Stimulated activated CD4-positive, alpha-beta T cell treated with anti-CD3 and anti-CD28 coated beads, Interleukin-4, amount 100 ng/mL, for 4 hours (primary cell): ENCODE data around the gene OBSCN.

Source experiments
- DNase-seq, 2 experiments: peaks; one replicate each; pipeline ENCODE4 v3.0.0-alpha.2; 2020

The OBSCN gene

DNA sequence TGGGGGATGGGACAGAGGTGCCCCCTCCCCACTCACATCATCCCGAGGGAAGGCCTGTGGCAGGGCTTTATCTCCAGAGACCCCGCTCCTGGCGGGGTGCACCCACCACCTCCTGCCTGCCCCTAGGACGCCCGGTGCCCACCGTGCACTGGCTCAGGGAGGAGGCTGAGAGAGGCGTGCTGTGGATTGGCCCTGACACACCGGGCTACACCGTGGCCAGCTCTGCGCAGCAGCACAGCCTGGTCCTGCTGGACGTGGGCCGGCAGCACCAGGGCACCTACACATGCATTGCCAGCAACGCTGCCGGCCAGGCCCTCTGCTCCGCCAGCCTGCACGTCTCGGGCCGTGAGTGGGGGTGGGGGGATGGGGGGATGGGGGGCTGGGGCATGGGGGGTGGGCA is 127.1 kb downstream of the OBSCN start:
- no peak for DNase-seq

DNA sequence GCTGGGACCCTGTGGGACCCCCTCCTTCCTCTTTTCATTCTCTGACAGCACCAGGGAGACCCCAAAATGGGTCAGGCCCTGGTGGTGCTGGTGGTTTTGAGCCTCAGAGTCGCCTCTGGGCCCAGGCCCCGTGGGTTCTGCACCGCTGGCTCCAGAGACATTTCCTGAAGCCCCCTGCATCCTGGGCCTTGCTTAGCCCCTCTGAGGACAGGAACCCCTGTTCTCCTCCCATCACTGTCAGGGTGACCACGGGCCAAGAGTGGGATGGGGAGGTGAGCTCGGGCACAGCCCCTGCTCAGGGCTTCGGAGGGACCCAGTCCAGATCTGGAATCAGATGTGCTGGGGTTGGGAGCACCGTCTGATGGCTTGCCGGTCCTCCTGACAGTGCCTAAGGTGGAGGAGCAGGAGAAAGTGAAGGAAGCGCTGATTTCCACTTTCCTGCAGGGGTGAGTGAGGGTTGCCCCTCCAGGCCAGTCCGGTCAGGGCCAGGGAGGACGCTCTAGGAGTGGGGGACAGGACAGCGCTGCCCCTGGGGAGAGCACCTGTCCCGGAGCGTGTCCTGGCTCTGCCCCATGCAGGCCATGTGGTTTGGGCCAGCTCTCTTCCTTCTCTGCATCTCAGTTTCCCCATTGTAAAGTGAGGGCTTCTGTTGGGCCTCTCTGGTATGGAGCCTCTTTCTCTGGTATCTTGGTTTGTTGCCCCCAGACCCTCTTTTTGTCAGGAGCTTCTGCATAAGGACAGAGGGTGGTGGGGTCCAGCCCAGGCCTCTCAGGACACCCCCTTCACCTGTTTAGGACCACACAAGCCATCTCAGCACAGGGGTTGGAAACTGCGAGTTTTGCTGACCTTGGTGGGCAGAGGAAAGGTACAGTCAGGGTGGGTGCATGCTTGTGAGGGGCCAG is 127.8 kb downstream of the OBSCN start:
- DNase-seq: no peak

DNA sequence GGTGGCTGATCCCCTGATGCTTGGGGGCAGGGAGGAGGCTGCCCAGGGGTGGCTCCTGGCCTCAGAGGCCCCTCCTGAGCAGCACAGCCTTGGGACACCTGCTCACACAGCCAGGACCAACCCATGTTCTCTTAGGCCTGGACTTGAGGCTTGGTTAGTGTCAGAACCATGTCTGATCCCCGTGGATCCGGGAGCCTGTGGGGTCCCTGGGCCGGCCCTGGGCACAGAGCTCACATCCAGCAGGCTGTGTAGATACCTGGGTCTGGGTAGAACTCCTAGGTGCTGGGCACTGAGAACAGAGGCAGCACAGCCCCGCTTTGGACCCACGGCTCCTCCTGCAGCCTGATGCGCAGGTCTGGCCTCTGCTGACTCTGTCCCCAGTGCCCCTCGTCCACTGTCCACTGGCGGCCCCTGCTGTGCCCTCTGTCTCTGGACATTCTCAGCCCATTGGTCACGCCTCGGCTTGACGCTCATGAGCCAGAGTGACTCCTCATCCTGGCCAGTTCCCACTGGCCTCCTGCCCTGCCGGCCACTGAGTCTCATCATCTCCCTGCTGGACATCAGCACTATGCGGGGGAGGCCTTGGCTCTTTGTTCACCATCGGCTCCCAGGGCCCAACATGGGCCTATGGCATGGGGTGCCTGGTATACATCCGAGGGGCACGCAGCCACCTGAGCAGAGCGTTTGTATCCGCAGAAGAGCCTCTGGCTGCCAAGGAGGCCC is 128.6 kb downstream of the OBSCN start:
- DNase-seq: no peak

DNA sequence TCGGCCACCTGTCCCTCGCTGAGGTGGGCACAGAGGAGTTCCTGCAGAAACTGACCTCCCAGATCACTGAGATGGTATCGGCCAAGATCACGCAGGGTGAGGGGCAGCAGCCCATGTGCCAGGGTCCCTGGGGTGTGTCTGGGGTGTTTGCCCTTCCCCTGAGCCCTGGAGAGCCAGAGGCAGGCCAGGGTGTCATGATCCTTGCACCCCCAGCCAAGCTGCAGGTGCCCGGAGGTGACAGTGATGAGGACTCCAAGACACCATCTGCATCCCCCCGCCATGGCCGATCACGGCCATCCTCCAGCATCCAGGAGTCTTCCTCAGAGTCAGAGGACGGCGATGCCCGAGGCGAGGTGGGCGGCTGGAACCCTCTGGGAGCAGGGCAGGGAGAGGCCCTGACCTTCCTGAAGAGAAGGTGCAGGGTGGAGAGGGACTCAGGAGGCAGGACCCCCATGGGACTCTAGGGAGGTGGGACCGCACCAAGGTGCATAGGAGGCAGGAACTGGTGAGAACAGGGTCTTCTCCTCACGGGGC is 129.3 kb downstream of the OBSCN start:
- no peak for DNase-seq

DNA sequence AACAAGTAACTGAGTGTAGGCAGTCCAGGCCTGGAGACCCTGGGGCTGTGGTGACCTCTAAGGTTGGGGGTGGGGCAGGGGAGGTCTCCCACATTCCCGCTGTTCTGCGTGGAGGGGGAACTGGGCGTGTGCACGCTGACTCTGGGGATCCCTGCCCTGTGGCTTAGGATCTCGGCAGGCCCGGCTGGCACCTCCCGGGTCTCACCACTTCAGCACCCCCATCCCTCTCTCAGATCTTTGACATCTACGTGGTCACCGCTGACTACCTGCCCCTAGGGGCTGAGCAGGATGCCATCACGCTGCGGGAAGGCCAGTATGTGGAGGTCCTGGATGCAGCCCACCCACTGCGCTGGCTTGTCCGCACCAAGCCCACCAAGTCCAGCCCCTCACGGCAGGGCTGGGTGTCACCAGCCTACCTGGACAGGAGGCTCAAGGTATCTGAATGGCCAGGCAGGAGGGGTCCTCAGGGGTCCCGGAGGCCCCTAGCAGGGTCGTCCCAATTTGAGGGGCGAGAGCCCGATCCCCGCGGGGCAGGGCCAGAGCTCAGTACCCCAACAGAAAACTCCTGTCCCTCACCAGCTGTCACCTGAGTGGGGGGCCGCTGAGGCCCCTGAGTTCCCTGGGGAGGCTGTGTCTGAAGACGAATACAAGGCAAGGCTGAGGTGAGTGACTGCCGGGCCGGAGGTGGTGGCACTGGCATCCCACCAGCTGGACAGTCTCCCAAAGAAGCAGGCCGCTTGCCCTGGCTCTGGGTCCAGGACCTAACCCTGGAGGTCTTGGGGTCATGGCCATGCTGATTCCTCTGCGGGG is 130.1 kb downstream of the OBSCN start:
- DNase-seq: no peak

DNA sequence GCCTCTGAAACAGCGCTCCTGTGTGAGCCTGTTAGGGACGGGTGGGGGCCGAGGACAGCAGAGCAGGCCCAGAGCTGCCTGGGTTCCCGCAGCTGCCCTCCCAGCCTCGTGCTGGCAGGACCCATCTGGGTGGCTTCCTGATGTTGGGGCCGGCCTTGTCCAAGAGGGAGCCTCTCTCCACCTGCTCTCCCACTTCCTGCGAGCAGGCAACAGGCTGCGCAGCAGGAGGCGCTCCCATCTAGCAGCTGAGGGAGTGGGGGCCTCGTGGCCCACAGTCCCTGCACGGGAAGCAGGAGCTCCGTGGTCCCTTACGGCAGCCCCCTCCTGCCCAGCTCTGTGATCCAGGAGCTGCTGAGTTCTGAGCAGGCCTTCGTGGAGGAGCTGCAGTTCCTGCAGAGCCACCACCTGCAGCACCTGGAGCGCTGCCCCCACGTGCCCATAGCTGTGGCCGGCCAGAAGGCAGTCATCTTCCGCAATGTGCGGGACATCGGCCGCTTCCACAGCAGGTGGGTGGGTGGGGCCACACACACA is 130.7 kb downstream of the OBSCN start:
- DNase-seq: no peak

DNA sequence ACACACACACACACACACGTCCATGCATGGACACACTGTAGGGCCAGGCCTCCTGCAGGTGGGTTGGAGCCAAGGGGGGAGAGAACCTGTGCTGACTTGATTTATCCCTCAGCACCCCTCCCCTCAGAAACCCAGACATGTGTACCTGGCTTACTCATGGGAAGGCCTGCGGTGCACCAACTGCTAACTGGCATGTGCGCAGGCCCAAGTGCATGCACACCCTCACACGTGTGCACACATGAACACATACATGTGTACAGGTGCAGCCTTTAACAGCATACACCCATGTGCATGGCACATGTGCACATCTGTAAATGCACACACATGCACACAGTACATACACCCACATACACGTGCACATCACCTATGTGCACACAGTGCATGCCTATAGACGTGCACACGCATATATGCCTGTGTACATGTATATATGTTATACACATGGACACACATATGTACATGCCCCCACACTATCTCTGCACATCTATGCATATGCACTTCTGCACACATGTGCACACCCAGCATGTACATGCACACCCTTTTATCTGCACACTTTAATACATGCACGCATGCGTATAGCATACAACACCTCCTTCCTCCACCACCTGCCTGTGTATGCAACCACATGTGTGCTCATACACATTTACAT is 131.3 kb downstream of the OBSCN start:
- DNase-seq: no peak

DNA sequence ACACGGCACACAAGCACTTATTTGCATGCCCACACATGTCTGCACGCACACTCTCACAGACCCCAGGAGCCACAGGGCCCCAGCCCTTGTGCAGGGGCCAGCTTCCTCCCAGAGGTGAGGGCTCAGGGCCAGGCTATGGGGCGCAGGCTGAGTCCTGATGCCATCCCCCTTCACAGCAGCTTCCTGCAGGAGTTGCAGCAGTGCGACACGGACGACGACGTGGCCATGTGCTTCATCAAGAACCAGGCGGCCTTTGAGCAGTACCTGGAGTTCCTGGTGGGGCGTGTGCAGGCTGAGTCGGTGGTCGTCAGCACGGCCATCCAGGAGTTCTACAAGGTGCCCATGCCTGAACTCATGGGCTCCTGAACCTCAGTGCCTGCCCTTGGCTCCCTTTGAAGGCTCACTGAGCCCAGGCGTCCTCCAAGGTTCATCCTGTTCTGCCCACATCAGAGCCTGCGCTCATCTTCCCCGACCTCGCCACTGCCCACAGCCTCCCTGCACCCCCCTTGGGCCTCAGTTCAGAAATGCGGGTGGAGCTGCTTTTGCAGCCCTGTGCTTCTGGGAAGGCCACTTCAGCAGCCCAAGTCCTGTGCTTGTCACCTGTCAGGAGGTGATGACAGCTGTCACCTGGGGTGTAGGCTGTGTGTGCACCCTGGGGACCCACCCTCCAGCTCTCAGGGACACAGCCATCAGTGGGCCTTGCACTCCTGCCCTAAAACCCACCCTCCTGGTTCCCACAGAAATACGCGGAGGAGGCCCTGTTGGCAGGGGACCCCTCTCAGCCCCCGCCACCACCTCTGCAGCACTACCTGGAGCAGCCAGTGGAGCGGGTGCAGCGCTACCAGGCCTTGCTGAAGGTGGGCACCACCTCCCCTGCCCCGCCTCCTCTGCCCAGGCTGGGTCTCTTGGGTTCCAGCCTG is 132.2 kb downstream of the OBSCN start:
- DNase-seq: no peak

DNA sequence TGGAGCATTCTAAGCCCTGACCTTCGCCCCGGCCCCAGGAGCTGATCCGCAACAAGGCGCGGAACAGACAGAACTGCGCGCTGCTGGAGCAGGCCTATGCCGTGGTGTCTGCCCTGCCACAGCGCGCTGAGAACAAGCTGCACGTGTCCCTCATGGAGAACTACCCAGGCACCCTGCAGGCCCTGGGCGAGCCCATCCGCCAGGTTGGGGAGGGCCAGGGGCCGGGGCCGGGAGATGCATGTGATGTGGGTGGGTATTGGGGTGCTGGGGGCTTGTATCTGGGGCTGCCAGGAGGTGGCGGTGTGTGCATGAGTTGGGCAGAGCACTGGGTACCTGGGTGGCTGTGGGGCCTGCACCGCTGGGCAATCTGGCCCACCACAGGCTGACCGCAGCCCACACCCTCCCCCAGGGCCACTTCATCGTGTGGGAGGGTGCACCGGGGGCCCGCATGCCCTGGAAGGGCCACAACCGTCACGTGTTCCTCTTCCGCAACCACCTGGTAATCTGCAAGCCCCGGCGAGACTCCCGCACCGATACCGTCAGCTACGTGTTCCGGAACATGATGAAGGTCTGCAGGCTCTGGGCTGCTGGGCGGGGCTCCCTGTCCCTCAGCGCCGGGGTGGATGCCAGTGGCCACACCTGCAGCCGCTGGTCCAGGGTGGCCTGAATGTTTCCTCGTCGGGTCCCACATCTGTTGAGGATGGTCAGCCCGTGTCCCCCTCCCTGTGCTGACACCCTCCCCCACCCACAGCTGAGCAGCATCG is 133.0 kb downstream of the OBSCN start:
- DNase-seq: no peak

DNA sequence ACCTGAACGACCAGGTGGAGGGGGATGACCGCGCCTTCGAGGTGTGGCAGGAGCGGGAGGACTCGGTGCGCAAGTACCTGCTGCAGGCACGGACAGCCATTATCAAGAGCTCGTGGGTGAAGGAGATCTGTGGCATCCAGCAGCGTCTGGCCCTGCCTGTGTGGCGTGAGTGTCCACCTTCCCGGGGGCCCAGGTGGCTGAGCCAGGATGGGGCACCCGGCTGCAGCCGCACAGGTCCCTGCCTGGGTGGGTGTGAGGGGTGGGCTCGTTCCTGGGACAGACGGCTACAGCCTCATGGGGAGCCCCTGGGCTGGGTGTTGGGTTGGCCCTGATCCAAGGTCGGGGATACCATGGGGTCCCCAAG is 133.6 kb downstream of the OBSCN start:
- DNase-seq: no peak

DNA sequence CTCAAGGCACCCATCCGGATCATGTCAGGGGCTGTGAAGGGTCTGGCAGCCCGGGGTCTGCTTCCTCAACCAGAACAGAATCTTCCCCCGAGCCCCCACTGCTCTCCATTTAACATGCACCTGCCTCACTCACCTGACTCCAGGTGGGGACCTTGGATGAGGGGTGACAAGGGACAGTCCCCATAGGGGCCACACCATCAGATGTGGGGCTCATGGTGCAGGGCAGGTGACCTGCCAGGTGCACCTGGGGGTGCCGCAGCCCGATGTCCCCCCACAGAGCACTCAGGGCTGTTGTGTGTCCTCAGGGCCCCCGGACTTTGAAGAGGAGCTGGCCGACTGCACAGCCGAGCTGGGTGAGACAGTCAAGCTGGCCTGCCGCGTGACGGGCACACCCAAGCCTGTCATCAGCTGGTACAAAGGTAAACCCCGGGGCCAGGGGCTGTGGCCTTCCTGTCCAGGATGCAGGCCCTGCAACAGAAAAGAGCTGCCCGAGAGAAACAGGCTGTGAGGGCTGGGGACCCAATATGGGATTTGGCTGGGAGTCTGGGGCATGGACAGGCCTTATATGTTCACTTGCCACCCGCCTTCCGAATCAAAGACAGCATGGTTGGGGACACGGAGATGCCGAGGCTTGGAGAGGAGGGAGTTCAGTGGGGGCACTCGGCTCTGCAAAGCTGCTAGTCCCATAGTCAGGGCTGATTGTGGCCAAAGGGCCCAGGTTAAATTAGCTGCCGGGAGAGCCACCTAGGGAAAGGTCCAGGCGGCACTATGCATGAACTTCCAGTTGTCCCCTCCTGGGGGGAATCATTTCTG is 134.2 kb downstream of the OBSCN start:
- DNase-seq: no peak

DNA sequence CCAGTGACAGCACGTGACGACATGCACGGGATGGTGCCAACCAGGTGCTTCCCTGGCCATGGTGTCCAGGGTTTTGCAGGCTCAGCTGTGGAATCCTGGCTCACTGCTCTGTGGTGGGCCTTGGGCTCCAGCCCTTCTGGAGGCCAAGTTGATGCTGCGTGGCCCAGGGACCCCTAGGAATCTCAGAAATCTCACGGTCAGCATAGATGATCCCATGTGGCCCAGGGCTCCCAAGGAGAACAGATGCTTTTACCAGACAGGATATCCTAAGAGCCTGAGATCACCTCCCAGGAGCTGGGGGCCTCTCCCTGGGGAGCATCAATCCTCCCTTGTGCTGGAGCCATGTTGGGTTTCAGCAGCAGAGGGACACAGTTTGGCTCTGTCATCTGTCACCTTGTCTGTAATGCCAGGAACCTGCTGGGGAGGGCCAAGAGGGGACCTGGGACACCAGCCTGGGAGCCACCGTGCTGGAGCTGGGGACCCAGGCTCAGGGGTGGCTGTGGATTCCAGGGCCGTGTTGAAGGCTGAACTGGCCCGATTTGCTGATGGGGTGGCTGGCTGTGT is 134.9 kb downstream of the OBSCN start:
- DNase-seq: no peak

DNA sequence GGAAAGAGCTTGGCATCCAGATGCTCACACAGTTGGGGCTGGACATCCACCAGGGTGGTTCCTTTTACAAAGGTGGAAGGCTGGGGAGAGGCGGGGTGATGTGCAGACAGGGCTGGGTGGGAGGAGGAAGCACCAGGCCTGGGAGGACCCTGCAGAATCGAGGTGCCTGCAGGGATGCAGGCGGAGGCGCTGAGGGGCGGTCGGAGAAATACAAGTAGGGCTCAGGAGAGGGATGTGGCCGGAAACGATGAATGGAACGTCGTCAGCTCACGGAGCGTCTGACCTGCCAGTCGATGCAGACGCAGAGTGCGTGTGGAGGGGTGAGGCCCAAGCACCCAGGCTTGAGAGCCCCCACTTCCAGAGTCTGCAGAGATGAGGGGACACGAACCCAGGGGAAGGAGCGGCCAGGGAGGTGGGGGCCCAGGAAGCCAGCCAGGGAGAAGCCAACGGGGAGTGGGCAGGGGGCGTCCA is 135.4 kb downstream of the OBSCN start:
- DNase-seq: no peak

DNA sequence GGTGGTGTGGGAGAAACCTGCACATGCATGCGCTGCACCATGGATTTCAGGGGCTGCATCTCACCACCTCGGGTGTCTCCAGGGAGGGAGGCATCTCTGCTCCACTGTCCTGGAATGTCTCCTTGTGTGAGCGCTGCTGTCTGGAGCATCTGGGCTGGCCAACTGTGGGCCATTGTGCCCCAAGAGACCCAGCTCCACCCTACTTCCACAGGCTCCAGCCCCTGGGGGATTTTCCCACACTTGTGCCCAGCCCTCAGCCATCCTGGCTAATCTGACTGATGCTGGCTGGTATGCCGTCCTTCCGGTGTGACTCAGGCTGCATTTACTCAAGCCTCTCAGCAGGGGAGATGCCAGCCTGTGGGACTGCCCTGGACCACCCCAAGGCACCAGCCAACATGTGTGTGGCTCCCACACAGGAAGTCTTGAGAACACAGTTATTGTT is 136.8 kb downstream of the OBSCN start:
- DNase-seq: no peak

DNA sequence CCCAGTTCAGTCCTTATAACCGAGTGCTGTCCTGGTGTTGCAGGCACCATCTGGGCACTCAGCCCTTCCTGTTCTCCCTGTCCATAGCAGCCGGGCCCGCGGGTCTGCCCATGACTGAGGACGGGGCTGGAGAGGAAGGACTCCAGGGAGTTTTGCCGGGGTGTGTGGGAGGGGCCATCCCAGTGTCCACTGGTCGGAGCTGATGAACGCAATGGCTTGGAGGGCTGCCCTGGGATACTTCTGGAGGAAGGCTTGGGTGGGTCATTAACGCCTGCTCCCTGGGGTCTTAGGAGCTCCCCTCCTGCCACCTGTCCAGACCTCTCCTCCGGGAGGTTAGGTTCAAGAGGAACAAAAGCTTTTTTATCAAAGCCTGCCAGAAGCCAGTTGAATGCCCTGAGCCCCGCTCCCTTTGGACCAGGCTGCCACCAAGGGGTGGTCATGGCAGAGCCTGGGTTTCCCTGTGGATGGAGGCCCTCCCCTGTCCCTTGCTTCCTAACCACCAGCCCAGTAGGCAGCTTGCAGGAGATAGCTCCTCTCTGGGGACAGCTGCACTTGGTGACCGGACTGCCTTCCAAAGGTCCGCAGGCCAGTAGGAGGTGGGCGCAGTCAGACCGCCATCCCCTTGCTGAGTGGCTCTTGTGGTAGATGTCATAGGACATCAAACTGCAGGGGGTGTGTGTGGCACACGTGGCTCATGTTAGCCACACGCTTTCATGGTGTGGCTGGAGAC is 137.5 kb downstream of the OBSCN start:
- DNase-seq: no peak

DNA sequence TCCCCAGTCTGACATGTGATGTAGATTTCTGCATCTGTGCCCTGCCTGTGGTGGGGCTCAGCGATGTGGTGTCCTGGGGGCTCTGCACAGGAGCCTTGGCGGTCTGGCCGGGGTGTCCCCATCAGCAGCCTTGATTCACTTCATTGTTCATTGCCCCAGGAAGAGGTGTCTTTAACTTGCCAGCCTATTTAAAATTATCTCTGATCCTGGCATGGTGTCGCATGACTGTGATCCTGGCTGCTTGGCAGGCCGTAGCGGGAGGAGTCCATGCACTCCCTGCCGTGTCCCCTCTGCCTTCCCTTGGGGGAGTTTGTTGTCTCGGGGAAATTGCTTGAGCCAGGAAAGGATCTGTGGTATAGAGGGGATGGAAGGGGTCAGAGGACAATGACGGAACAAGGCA is 138.9 kb downstream of the OBSCN start:
- no peak for DNase-seq

DNA sequence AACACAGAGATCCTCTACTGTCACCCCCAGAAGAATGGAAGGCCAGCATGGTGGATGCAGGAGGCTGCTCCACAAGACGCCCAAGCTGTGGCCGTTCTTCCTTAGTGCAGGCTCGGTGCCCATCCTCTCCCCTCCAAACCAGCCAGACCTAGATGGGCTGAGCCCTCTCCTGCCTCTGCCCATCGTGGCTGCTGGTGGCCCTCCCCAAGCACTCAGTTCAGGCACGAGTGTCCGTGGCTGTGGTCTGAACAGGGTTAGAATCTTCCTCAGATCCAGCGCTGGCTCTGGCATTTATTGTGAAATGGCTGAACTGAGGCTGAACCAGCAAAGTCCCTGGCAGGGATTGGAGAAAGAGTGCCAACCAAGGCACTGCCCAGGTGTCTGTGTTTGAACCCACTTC is 139.3 kb downstream of the OBSCN start:
- DNase-seq: no peak

DNA sequence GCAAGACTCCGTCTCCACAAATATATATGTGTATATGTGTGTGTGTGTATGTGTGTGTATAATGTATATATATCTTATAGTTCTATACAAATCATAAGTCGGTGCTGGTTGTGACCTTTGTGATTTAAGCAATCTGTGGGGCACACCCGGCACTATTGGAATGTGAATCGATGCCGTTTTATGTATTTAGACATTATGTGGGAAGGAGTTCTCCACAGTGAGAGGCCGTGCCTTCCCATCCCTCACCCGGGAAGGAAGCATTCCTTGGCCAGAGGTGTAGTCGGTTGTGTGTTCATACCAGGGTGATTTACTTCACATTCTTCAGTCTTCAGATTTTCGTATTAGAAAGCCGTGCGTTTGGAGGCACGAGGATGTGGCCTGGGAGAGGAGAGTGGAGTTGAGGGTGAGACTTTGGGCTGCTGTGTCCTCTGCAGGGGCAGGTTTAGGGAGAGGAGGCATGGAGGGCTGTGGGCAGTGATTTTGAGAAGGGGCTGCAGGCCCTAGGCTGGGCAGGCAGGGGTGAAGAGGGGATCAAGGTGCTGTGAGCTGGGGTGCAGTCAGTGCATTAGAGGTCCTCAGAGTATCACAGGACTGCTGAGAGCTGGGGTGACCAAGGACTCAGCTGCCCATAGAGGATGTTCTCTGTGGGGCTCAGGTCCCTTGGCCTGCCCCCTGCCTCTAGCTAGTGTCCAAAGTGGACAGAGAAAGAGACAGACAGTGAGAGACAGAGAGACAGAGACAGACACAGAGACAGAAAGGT is 141.0 kb downstream of the OBSCN start:
- no peak for DNase-seq
